Endothelial cell of umbilical vein (primary cell): ENCODE results near the gene PLLP. TPM values are rescaled to one million over a fixed set of nuclear protein-coding genes. Genes with fewer than 3 reads are reported as not detected.

Source experiments
- BruUV-seq: library from RNA; stranded (reverse); fragments of 400-500 nt; replicated peaks from 2 replicates; lab custom pipeline; 2021; lab: Mats Ljungman, UMichigan
- CTCF ChIA-PET: fragments of 300-600, 350-600 bp; sonication (Branson Sonifier 250); formaldehyde crosslinking; loops from one replicate; lab custom pipeline; 2021; ENCODE audit warnings: antibody characterized with exemption, inconsistent platforms; lab: Charles Lee
- POLR2A ChIA-PET: fragments of 300-600, 350-600 bp; sonication (Branson Sonifier 250); formaldehyde crosslinking; loops from one replicate; lab custom pipeline; 2021; ENCODE audit warnings: antibody characterized with exemption, inconsistent platforms; lab: Charles Lee
- DNase-seq: peaks from one replicate; pipeline ENCODE4 v3.0.0-alpha.2; 2011; ENCODE audit warnings: low read depth, low spot score
- FAIRE-seq: peaks from 2 replicates; lab custom pipeline; 2011; peaks lifted over from hg19 to GRCh38; lab: Jason Lieb, UNC
- H2AFZ ChIP-seq: 2 replicates; pipeline ENCODE4 v1.6.0; 2012; ENCODE audit warnings: low read depth, low read length, control low read depth, inconsistent platforms
- H3K27ac ChIP-seq: 2 replicates; pipeline ENCODE4 v1.5.1; 2011; ENCODE audit warnings: low read depth, mild to moderate bottlenecking, control low read depth, low read length, moderate library complexity; ENCODE audit not compliant: insufficient read depth
- H3K27me3 ChIP-seq, 2 experiments: 2 replicates each; pipeline versions ENCODE4 v1.6.0 to v1.6.1; 2011; ENCODE audit warnings: low read length in 2 of 2, mixed read lengths in 1 of 2; ENCODE audit not compliant: control insufficient read depth in 2 of 2, insufficient read depth in 2 of 2
- H3K36me3 ChIP-seq, 2 experiments: 2 replicates in 1 of 2; 3 replicates in 1 of 2; pipeline ENCODE4 v1.5.1; 2011; ENCODE audit warnings: low read length in 2 of 2, mild to moderate bottlenecking in 1 of 2, moderate library complexity in 1 of 2; ENCODE audit not compliant: control insufficient read depth in 2 of 2, insufficient read depth in 2 of 2; ENCODE audit errors: extremely low read depth in 1 of 2
- H3K4me1 ChIP-seq: 3 replicates; pipeline ENCODE4 v1.5.1; 2011; ENCODE audit warnings: mild to moderate bottlenecking, low read length; ENCODE audit not compliant: control insufficient read depth, insufficient read depth; ENCODE audit errors: extremely low read depth
- H3K4me2 ChIP-seq: 2 replicates; pipeline ENCODE4 v1.6.1; 2011; ENCODE audit warnings: low read length, control low read depth, mixed read lengths; ENCODE audit not compliant: insufficient read depth
- H3K4me3 ChIP-seq, 3 experiments: fragments of 200-600 bp in 1 of 3; sonication (generic), shearing (Covaris generic) in 1 of 3; replicated peaks in 1 of 3; 2 replicates each; pipeline ENCODE4 v1.5.1; 2011 to 2016; ENCODE audit warnings: control low read depth in 3 of 3, low read length in 3 of 3, mild to moderate bottlenecking in 2 of 3, inconsistent platforms in 1 of 3, low read depth in 1 of 3, moderate library complexity in 1 of 3; ENCODE audit not compliant: insufficient read depth in 1 of 3
- H3K79me2 ChIP-seq: 2 replicates; pipeline ENCODE4 v1.6.0; 2012; ENCODE audit warnings: low read length, inconsistent platforms; ENCODE audit not compliant: control insufficient read depth, insufficient read depth
- H3K9ac ChIP-seq: replicated peaks from 2 replicates; pipeline ENCODE3; 2011; ENCODE audit warnings: low read length, control low read depth; ENCODE audit not compliant: insufficient read depth; ENCODE audit errors: extremely low read depth
- H3K9me1 ChIP-seq: replicated peaks from 3 replicates; pipeline ENCODE4 v1.6.0; 2011; ENCODE audit warnings: mild to moderate bottlenecking, low read length; ENCODE audit not compliant: control insufficient read depth, insufficient read depth; ENCODE audit errors: extremely low read depth
- H3K9me3 ChIP-seq: replicated peaks from 2 replicates; pipeline ENCODE4 v1.5.1; 2012; ENCODE audit warnings: low read length, inconsistent platforms; ENCODE audit not compliant: control insufficient read depth, insufficient read depth
- H4K20me1 ChIP-seq: replicated peaks from 2 replicates; pipeline ENCODE3; 2011; ENCODE audit warnings: mild to moderate bottlenecking, low read length; ENCODE audit not compliant: control insufficient read depth, insufficient read depth; ENCODE audit errors: extremely low read depth
- EZH2 ChIP-seq: IDR thresholded peaks from 2 replicates; pipeline ENCODE4 v1.6.1; 2012; ENCODE audit warnings: borderline replicate concordance, low read depth, mild to moderate bottlenecking, moderate library complexity, low read length, inconsistent platforms; ENCODE audit not compliant: severe bottlenecking
- FOS ChIP-seq: IDR thresholded peaks from 2 replicates; pipeline ENCODE4 v1.6.1; 2011; ENCODE audit warnings: mild to moderate bottlenecking, low read length, moderate library complexity, borderline replicate concordance; ENCODE audit not compliant: insufficient read depth
- MYC ChIP-seq: IDR thresholded peaks from one replicate; pipeline ENCODE4 v1.6.1; 2011; ENCODE audit warnings: mild to moderate bottlenecking, low read depth, low read length
- POLR2A ChIP-seq: IDR thresholded peaks from 2 replicates; pipeline ENCODE4 v1.6.1; 2012; ENCODE audit warnings: low read depth, mild to moderate bottlenecking, control low read depth, low read length
- POLR2AphosphoS5 ChIP-seq: IDR thresholded peaks from 2 replicates; pipeline ENCODE4 v1.6.1; 2012; ENCODE audit warnings: low read depth, mild to moderate bottlenecking, control low read depth, low read length, moderate library complexity; ENCODE audit not compliant: insufficient read depth
- dilution Hi-C: fragments of 300-500 bp; cut with MboI; formaldehyde crosslinking; loops from one replicate; pipeline ENCODE4 v1.15.0; 2019; ENCODE audit warnings: low sequenced_read_pairs; ENCODE audit not compliant: extremely low pct_ligation_motif_present
- intact Hi-C: fragments of 100-400 bp; cut with micrococcal nuclease; formaldehyde crosslinking; loops from one replicate; pipeline ENCODE4 v1.10.0; 2022
- polyA plus RNA-seq, 4 experiments: library from polyadenylated mRNA; depleted of rRNA in 3 of 4; stranded (reverse) in 3 of 4; unstranded in 1 of 4; fragments of >200 nt; gene quantifications; 2 replicates each; pipeline versions ENCODE4 v1.2.1 to v1.2.3, GENCODE V29; 2011 to 2012; ENCODE audit warnings: missing spikeins in 1 of 4
- total RNA-seq: library from RNA; stranded (reverse); gene quantifications from 2 replicates; pipeline ENCODE4 v1.2.3, GENCODE V29; 2021
- TF ChIP-seq, protein P1 (sequence below): IDR thresholded peaks from 2 replicates; pipeline ENCODE4 v1.6.1; 2011; ENCODE audit not compliant: insufficient read depth, insufficient read length
- TF ChIP-seq, protein P2 (sequence below), 2 donors: IDR thresholded peaks; 1 replicate in 1 of 2; 2 replicates in 1 of 2; pipeline ENCODE4 v1.5.1; 2011; ENCODE audit warnings: low read length in 2 of 2, mild to moderate bottlenecking in 2 of 2, moderate library complexity in 2 of 2, control low read depth in 1 of 2, inconsistent platforms in 1 of 2, low read depth in 1 of 2; ENCODE audit not compliant: insufficient read depth in 1 of 2; ENCODE audit errors: extremely low read depth in 1 of 2

The PLLP gene
- total and polyA plus RNA-seq, 2 donors (not counting 3 experiments of a cell fraction or from before 2014, with no cell fraction given) = 4.4 to 14.4 TPM

DNA sequence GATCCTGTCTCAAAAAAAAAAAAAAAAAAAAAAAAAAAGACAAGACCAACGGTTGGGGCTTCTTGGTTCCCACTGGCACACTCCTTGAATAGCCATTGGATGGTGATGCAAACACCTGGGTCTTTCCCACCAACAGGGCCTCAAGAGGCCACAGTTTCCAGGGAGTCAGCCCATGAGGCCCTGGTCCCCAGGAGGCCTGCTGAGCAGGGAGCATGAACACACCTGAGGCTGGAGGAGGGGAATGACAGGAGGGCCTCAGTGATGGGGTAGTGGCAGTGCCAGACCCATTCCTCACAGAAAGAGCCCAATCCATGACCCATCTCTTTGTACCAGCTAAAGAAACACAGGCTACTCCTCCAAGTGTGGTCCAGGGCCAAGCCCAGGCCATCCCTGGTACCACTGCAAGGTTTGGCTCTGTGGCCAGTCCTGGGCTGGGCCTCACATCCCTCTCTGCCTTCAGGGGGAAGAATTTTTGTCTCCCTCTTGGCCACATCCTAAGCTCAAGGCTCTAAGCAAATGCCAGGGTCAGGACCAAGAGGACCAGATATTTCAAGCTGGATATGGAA is 25.5 kb downstream of the PLLP start:
- TF ChIP-seq POLR2AphosphoS5 = no peak
- TF ChIP-seq, protein P1, sequence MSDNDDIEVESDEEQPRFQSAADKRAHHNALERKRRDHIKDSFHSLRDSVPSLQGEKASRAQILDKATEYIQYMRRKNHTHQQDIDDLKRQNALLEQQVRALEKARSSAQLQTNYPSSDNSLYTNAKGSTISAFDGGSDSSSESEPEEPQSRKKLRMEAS = no peak
- TF ChIP-seq, protein P2, sequence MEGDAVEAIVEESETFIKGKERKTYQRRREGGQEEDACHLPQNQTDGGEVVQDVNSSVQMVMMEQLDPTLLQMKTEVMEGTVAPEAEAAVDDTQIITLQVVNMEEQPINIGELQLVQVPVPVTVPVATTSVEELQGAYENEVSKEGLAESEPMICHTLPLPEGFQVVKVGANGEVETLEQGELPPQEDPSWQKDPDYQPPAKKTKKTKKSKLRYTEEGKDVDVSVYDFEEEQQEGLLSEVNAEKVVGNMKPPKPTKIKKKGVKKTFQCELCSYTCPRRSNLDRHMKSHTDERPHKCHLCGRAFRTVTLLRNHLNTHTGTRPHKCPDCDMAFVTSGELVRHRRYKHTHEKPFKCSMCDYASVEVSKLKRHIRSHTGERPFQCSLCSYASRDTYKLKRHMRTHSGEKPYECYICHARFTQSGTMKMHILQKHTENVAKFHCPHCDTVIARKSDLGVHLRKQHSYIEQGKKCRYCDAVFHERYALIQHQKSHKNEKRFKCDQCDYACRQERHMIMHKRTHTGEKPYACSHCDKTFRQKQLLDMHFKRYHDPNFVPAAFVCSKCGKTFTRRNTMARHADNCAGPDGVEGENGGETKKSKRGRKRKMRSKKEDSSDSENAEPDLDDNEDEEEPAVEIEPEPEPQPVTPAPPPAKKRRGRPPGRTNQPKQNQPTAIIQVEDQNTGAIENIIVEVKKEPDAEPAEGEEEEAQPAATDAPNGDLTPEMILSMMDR (IDR thresholded peaks at IDR 0.05; ENCODE audit: extremely low read depth in 1 of 2, insufficient read depth in 1 of 2, low read depth in 1 of 2, low read length in 2 of 2) = no peak
- TF ChIP-seq FOS = no peak
- TF ChIP-seq EZH2 = no peak
- TF ChIP-seq POLR2A = no peak
- TF ChIP-seq MYC = no peak
- Histone ChIP-seq H3K4me3 (no peak overlapping the region), H3K9me1 (no peaks in the 10 kb centered on the region), H3K9me3 (no peaks in the 10 kb centered on the region), H3K4me1 (peaks cover 24% of the 10 kb centered on the region), H2AFZ (no peak overlapping the region), H3K36me3 (no peaks in the 10 kb centered on the region), H3K9ac (no peak overlapping the region), H3K4me2 (no peak overlapping the region), H4K20me1 (no peaks in the 10 kb centered on the region), H3K79me2 (no peaks in the 10 kb centered on the region), H3K27me3 (no peaks in the 10 kb centered on the region), H3K27ac (no peak overlapping the region)
- intact Hi-C loops = no loop called here
- dilution Hi-C loops = no loop called here
- ChIA-PET POLR2A (interaction anchor here (0.7 kb wide), 1 partner anchor 9 kb away, joined by 5 read pairs; no protein-coding TSS in a partner anchor), CTCF (interaction anchor here (2.0 to 2.6 kb wide), 2 partner anchors 12 to 41 kb away, joined by 8 to 18 read pairs; partner anchors contain the start of gene ARL2BP)
- DNase-seq = no peak
- no TSS peak for BruUV-seq
- FAIRE-seq = no peak
